ENCODE data around the gene ALAD. TPM values are rescaled to one million over a fixed set of nuclear protein-coding genes. Genes with fewer than 3 reads are reported as not detected.
A peak's percentile ranks its signal among the peaks of the same experiment; 100 is the strongest.
"Not testable (repeated sequence)": the region's sequence is repeated elsewhere in the genome, so short reads cannot be mapped to it uniquely, and the experiment has no call there.

Gene ALAD
- total RNA-seq: 24.0 and 24.3 TPM in 2 replicates

GRCh38 chr9:113401027-113401792, at the start of gene ALAD:
Gene ALAD (minus strand): TSS chr9:113401284. CDS start chr9:113393559, 7,725 bp downstream.
- POLR2A ChIA-PET: interaction anchor here (0.6 to 3.1 kb wide), 13 partner anchors 9 to 252 kb away, joined by 3 to 61 read pairs (median 6); partner anchors contain the start of genes C9orf43, CDC26, HDHD3 and POLE3
- CTCF ChIA-PET: interaction anchor here (0.5 to 3.9 kb wide), 18 partner anchors 9 to 257 kb away, joined by 3 to 32 read pairs (median 4); partner anchors contain the start of genes C9orf43, CDC26, HDHD3 and POLE3
- Mint-ChIP-seq H3K27ac (peak within 1 kb of the TSS; percentile 87), H3K36me3 (ENCODE audit: low read depth) (peaks cover 2% of the 10 kb centered on the region), H3K9me3 (no peaks in the 10 kb centered on the region), H3K4me3 (peak within 1 kb of the TSS; percentile 96), H3K27me3 (no peaks in the 10 kb centered on the region), H3K4me1 (peaks cover 17% of the 10 kb centered on the region)
- DNase-seq (peak; percentile 99), ATAC-seq (ENCODE audit: low read depth) (peak; percentile 99)
- intact Hi-C loops (cut with micrococcal nuclease): loop anchor here (1.0 to 10.0 kb wide), 11 partner anchors 9 to 257 kb away; partner anchors contain the start of genes C9orf43, FKBP15, POLE3 and SLC31A1
- TF ChIP-seq CTCF (IDR thresholded peaks at IDR 0.05): no peak

GRCh38 chr9:113449376-113449775, 48.3 kb upstream of the ALAD start:
- no peak overlapping the region for H3K4me3 Mint-ChIP-seq
- ATAC-seq (ENCODE audit: low read depth): no peak
- no peaks in the 10 kb centered on the region for H3K4me1 Mint-ChIP-seq
- no peaks in the 10 kb centered on the region for H3K36me3 Mint-ChIP-seq (ENCODE audit: low read depth)
- H3K9me3 Mint-ChIP-seq: no peaks in the 10 kb centered on the region
- H3K27me3 Mint-ChIP-seq: no peaks in the 10 kb centered on the region
- ChIA-PET POLR2A (no interaction called here), CTCF (interaction anchor here (0.7 to 9.7 kb wide), 4 partner anchors 133 to 209 kb away, joined by 3 to 213 read pairs (median 3); partner anchors contain the start of gene CDC26)
- intact Hi-C loops (cut with micrococcal nuclease): no loop called here
- no peak overlapping the region for H3K27ac Mint-ChIP-seq
- no peak for DNase-seq
- no peak for TF ChIP-seq CTCF (IDR thresholded peaks at IDR 0.05)

- H3K4me3 Mint-ChIP-seq: no peak overlapping the region
- ATAC-seq (ENCODE audit: low read depth) (peak; percentile 31), DNase-seq (no peak)
- ChIA-PET POLR2A (interaction anchor here (0.6 to 1.6 kb wide), 4 partner anchors 24 to 209 kb away, joined by 3 to 13 read pairs (median 5); partner anchors contain the start of gene POLE3), CTCF (interaction anchor here (0.6 to 9.7 kb wide), 25 partner anchors 8 to 527 kb away, joined by 3 to 213 read pairs (median 4); partner anchors contain the start of genes ALAD and CDC26)
- intact Hi-C loops (cut with micrococcal nuclease): loop anchor here (2.0 kb wide), 6 partner anchors 46 to 172 kb away; partner anchors contain the start of genes ALAD, CDC26 and PRPF4
- no peak overlapping the region for H3K27ac Mint-ChIP-seq
- TF ChIP-seq CTCF (IDR thresholded peaks at IDR 0.05): no peak
- H3K9me3 Mint-ChIP-seq: no peaks in the 10 kb centered on the region
- no peaks in the 10 kb centered on the region for H3K27me3 Mint-ChIP-seq
- H3K36me3 Mint-ChIP-seq (ENCODE audit: low read depth): no peaks in the 10 kb centered on the region
- no peaks in the 10 kb centered on the region for H3K4me1 Mint-ChIP-seq
These were observed 45.2 kb upstream of the ALAD start for GRCh38 chr9:113446323-113446740.

- H3K27me3 Mint-ChIP-seq: no peaks in the 10 kb centered on the region
- ChIA-PET POLR2A (no interaction called here), CTCF (interaction anchor here (1.4 to 9.7 kb wide), 5 partner anchors 137 to 222 kb away, joined by 4 to 213 read pairs (median 58); no protein-coding TSS in a partner anchor)
- intact Hi-C loops (cut with micrococcal nuclease): no loop called here
- no peak for ATAC-seq (ENCODE audit: low read depth)
- H3K27ac Mint-ChIP-seq: no peak overlapping the region
- DNase-seq: no peak
- no peaks in the 10 kb centered on the region for H3K4me1 Mint-ChIP-seq
- no peaks in the 10 kb centered on the region for H3K9me3 Mint-ChIP-seq
- no peak overlapping the region for H3K4me3 Mint-ChIP-seq
- TF ChIP-seq CTCF (IDR thresholded peaks at IDR 0.05): no peak
- no peaks in the 10 kb centered on the region for H3K36me3 Mint-ChIP-seq (ENCODE audit: low read depth)
These were observed 43.7 kb upstream of the ALAD start for GRCh38 chr9:113444736-113445135.

GRCh38 chr9:113437716-113438115, 36.6 kb upstream of the ALAD start:
- H3K4me1 Mint-ChIP-seq; ATAC-seq (ENCODE audit: low read depth); DNase-seq; H3K36me3 Mint-ChIP-seq (ENCODE audit: low read depth); H3K9me3 Mint-ChIP-seq; H3K4me3 Mint-ChIP-seq; H3K27ac Mint-ChIP-seq; CTCF ChIA-PET; POLR2A ChIA-PET; H3K27me3 Mint-ChIP-seq: not testable (repeated sequence)
- intact Hi-C loops (cut with micrococcal nuclease): loop anchor here (2.0 kb wide), 1 partner anchor 21 kb away; no protein-coding TSS in a partner anchor

Data from activated B cell treated with CpG ODN at 0.5 μM for 24 hours (primary cell).